ENCODE data around the gene COP1. TPM values are rescaled to one million over a fixed set of nuclear protein-coding genes. Genes with fewer than 3 reads are reported as not detected.

Gene COP1
- total RNA-seq, 1 experiment from 2014 or later, result 36.0 TPM

DNA sequence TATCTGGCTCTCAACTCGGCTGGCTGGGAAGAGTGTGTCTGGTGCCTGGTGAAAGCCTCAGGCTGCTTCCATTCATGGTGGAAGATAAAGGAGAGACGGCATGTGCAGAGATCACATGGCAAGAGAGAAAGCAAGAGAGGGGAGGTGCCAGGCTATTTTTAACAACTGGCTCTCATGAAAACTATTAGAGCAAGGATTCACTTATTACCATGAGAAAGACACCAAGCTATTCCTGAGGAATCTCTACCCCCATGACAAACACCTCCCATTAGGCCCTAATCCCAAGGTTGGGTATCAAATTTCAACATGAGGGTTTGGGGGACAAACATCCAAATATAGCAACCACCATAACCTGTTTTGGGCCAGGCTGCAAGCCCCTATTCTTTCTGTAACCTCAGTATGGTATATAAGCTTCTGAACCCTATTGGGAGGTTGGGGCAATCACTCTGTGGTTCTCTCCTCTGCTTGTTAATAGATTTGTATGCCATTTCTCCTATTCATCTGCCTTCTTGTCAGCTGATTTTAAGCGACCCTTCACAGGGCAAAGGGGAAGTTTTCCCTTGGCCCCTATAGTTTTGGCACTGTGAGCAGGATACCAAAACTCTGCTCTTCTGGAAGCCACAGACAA is 284.7 kb downstream of the COP1 start:
- DNase-seq (ENCODE audit: low spot score) (no peak), ATAC-seq (peak; percentile 81)
- CTCF ChIA-PET, result interaction anchor here (0.6 to 0.8 kb wide), 4 partner anchors 12 to 98 kb away, joined by 3 to 4 read pairs (median 3); no protein-coding TSS in a partner anchor
- POLR2A ChIA-PET, result no interaction called here
- TF ChIP-seq, protein P1, sequence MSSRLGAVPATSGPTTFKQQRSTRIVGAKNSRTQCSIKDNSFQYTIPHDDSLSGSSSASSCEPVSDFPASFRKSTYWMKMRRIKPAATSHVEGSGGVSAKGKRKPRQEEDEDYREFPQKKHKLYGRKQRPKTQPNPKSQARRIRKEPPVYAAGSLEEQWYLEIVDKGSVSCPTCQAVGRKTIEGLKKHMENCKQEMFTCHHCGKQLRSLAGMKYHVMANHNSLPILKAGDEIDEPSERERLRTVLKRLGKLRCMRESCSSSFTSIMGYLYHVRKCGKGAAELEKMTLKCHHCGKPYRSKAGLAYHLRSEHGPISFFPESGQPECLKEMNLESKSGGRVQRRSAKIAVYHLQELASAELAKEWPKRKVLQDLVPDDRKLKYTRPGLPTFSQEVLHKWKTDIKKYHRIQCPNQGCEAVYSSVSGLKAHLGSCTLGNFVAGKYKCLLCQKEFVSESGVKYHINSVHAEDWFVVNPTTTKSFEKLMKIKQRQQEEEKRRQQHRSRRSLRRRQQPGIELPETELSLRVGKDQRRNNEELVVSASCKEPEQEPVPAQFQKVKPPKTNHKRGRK (CRISPR knock-in tag; IDR thresholded peaks at IDR 0.05; ENCODE audit: borderline replicate concordance), result no peak
- no peak for TF ChIP-seq RELA (CRISPR knock-in tag; IDR thresholded peaks at IDR 0.05; ENCODE audit: borderline replicate concordance)
- TF ChIP-seq, protein P2, sequence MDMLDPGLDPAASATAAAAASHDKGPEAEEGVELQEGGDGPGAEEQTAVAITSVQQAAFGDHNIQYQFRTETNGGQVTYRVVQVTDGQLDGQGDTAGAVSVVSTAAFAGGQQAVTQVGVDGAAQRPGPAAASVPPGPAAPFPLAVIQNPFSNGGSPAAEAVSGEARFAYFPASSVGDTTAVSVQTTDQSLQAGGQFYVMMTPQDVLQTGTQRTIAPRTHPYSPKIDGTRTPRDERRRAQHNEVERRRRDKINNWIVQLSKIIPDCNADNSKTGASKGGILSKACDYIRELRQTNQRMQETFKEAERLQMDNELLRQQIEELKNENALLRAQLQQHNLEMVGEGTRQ (CRISPR knock-in tag; IDR thresholded peaks at IDR 0.05), result peak; percentile 78
- TF ChIP-seq, protein P3, sequence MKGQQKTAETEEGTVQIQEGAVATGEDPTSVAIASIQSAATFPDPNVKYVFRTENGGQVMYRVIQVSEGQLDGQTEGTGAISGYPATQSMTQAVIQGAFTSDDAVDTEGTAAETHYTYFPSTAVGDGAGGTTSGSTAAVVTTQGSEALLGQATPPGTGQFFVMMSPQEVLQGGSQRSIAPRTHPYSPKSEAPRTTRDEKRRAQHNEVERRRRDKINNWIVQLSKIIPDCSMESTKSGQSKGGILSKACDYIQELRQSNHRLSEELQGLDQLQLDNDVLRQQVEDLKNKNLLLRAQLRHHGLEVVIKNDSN (CRISPR knock-in tag; IDR thresholded peaks at IDR 0.05), result peak; percentile 39; the same call in 1 of the 2 replicates
- Mint-ChIP-seq H3K9me3 (peaks cover 9% of the 10 kb centered on the region), H3K36me3 (peaks cover 12% of the 10 kb centered on the region), H3K4me3 (peak overlapping the region; percentile 33), H3K27ac (peak overlapping the region; percentile 5), H3K27me3 (ENCODE audit: low read depth) (peaks cover 96% of the 10 kb centered on the region), H3K4me1 (peaks cover 52% of the 10 kb centered on the region)

DNA sequence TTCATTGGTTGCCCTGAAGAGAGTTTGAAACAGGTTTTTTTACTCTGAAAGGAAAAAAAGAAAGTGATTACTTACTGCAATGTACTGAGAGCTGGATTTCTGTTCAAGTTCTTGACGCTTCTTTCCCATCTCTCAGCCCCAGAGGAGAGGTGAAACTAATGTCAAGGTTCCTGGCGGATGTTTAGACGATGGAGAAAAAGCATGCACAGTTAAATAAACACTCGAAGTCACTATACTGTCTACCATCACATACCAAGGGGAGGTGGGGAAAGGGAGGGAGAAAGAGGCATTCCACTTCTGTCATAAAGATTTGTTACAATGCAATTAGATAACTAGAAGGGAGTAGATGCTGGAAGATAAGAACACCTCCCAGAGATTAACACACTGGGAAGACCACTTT is 286.7 kb downstream of the COP1 start:
- Mint-ChIP-seq H3K4me1 (peaks cover 52% of the 10 kb centered on the region), H3K27ac (no peak overlapping the region)
- CTCF ChIA-PET, result no interaction called here

DNA sequence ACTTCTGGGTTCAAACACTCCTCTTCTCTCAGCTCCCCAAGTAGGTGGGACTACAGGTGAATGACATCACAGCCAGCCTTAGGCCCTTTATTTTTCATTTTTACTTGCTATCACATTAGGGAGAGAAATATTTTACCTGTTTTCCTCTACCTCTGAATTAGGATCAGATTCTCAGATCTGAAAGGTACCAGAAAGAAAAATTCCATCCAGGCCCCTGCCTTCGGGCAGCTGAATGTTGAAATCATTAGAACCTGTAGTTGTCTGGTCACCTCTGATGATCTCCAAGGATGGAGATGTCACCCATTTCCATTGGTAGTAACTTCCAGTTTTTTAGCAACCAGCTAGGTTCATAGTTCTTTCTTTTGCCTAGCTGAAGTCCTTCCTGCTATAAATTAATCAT is 288.1 kb downstream of the COP1 start:
- peaks cover 98% of the 10 kb centered on the region for H3K27me3 Mint-ChIP-seq (ENCODE audit: low read depth)
- DNase-seq (ENCODE audit: low spot score), result no peak
- no peaks in the 10 kb centered on the region for H3K9me3 Mint-ChIP-seq
- ATAC-seq, result peak; percentile 7; the same call in 1 of the 2 replicates
- peaks cover 47% of the 10 kb centered on the region for H3K4me1 Mint-ChIP-seq
- no peak overlapping the region for H3K27ac Mint-ChIP-seq
- H3K36me3 Mint-ChIP-seq, result 0 out of 2 replicates have a peak, but pooled peaks cover 4% of the 10 kb centered on the region
- ChIA-PET POLR2A (no interaction called here), CTCF (no interaction called here)
- no peak overlapping the region for H3K4me3 Mint-ChIP-seq
- TF ChIP-seq ZNF396 (CRISPR knock-in tag; IDR thresholded peaks at IDR 0.05; ENCODE audit: borderline replicate concordance) (no peak), KAT7 (CRISPR knock-in tag; IDR thresholded peaks at IDR 0.05; ENCODE audit: borderline replicate concordance) (no peak), ZNF423 (CRISPR knock-in tag; IDR thresholded peaks at IDR 0.05) (no peak), ZNF121 (CRISPR knock-in tag; IDR thresholded peaks at IDR 0.05) (0 out of 2 replicates have a peak, but pooled peaks have one; percentile 28)
- TF ChIP-seq, protein P4, sequence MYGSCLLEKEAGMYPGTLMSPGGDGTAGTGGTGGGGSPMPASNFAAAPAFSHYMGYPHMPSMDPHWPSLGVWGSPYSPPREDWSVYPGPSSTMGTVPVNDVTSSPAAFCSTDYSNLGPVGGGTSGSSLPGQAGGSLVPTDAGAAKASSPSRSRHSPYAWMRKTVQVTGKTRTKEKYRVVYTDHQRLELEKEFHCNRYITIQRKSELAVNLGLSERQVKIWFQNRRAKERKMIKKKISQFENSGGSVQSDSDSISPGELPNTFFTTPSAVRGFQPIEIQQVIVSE (CRISPR knock-in tag; IDR thresholded peaks at IDR 0.05; ENCODE audit: borderline replicate concordance), result no peak

More for the DNA sequence above, 286.7 kb downstream of the COP1 start:
- H3K36me3 Mint-ChIP-seq, result 0 out of 2 replicates have a peak, but pooled peaks cover 4% of the 10 kb centered on the region
- no peaks in the 10 kb centered on the region for H3K9me3 Mint-ChIP-seq
- ATAC-seq, result no peak
- peaks cover 97% of the 10 kb centered on the region for H3K27me3 Mint-ChIP-seq (ENCODE audit: low read depth)
- POLR2A ChIA-PET, result no interaction called here
- H3K4me3 Mint-ChIP-seq, result no peak overlapping the region
- TF ChIP-seq IRF2 (CRISPR knock-in tag; IDR thresholded peaks at IDR 0.05; ENCODE audit: borderline replicate concordance, low read depth) (no peak), OVOL2 (CRISPR knock-in tag; IDR thresholded peaks at IDR 0.05; ENCODE audit: borderline replicate concordance) (no peak), SP1 (CRISPR knock-in tag; conservative IDR thresholded peaks at IDR 0.05) (no peak)
- TF ChIP-seq, protein P5, sequence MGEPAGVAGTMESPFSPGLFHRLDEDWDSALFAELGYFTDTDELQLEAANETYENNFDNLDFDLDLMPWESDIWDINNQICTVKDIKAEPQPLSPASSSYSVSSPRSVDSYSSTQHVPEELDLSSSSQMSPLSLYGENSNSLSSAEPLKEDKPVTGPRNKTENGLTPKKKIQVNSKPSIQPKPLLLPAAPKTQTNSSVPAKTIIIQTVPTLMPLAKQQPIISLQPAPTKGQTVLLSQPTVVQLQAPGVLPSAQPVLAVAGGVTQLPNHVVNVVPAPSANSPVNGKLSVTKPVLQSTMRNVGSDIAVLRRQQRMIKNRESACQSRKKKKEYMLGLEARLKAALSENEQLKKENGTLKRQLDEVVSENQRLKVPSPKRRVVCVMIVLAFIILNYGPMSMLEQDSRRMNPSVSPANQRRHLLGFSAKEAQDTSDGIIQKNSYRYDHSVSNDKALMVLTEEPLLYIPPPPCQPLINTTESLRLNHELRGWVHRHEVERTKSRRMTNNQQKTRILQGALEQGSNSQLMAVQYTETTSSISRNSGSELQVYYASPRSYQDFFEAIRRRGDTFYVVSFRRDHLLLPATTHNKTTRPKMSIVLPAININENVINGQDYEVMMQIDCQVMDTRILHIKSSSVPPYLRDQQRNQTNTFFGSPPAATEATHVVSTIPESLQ (CRISPR knock-in tag; IDR thresholded peaks at IDR 0.05), result no peak
- no peak for DNase-seq (ENCODE audit: low spot score)
